ENCODE measurements around the gene KNDC1. TPM values are rescaled to one million over a fixed set of nuclear protein-coding genes. Genes with fewer than 3 reads are reported as not detected.

Gene KNDC1
- total and polyA plus RNA-seq, 2 of the 4 experiments (the other 2 are of a cell fraction): 0.18 to 1.1 TPM

GRCh38 chr10:133154411-133154810 is 5.6 kb upstream of the KNDC1 start:
- H2BK5ac ChIP-seq (ENCODE audit: low read depth, low read length, poor library complexity, severe bottlenecking): no peak overlapping the region
- H3K79me1 ChIP-seq (ENCODE audit: low read depth in 1 of 2, low read length in 2 of 2): no peaks in the 10 kb centered on the region
- no peak overlapping the region for H3K4me2 ChIP-seq (ENCODE audit: low read depth, low read length)
- no TSS peak for BruUV-seq (replicated peaks)
- no peaks in the 10 kb centered on the region for H3K36me3 ChIP-seq (ENCODE audit: control insufficient read depth, insufficient read depth, low read length)
- no peak overlapping the region for H2BK20ac ChIP-seq (ENCODE audit: low read depth, low read length)
- TF ChIP-seq MXI1 (IDR thresholded peaks at IDR 0.05; ENCODE audit: borderline replicate concordance, low read depth, low read length) (no peak), CTCF (conservative IDR thresholded peaks at IDR 0.05; ENCODE audit: low read depth, low read length) (no peak), RAD21 (IDR thresholded peaks at IDR 0.05; ENCODE audit: low read length) (no peak), MAFK (IDR thresholded peaks at IDR 0.05; ENCODE audit: low read depth, low read length) (no peak), FOS (IDR thresholded peaks at IDR 0.05; ENCODE audit: low read depth, low read length) (no peak), NFE2L2 (IDR thresholded peaks at IDR 0.05; ENCODE audit: low read depth, low read length) (no peak), MAZ (IDR thresholded peaks at IDR 0.05; ENCODE audit: borderline replicate concordance, low read depth, low read length) (no peak), ELK1 (IDR thresholded peaks at IDR 0.05; ENCODE audit: borderline replicate concordance, low read depth, low read length) (no peak), CEBPB (IDR thresholded peaks at IDR 0.05; ENCODE audit: low read depth, low read length) (no peak), SMC3 (IDR thresholded peaks at IDR 0.05; ENCODE audit: low read depth, low read length) (no peak), USF2 (IDR thresholded peaks at IDR 0.05; ENCODE audit: low read depth, low read length) (no peak)
- no peak overlapping the region for H3K14ac ChIP-seq (replicated peaks; ENCODE audit: low read depth, low read length)
- no peak overlapping the region for H2BK120ac ChIP-seq (ENCODE audit: low read depth, low read length)
- no peak overlapping the region for H3K23ac ChIP-seq (ENCODE audit: low read depth, low read length)
- no peak for ATAC-seq (ENCODE audit: low read depth)
- peaks cover 9% of the 10 kb centered on the region for H3K27me3 ChIP-seq (ENCODE audit: control insufficient read depth, insufficient read depth, low read length)
- no peak overlapping the region for H3K27ac ChIP-seq (ENCODE audit: insufficient read depth, low read length)
- ChIA-PET CTCF (no interaction called here), POLR2A (ENCODE audit: unreplicated experiment) (no interaction called here)
- no CpG with 5 or more reads among the region's 4 CpGs for WGBS, 2 experiments (ENCODE audit: extremely low coverage in 2 of 2, insufficient read length in 1 of 2)
- H2AFZ ChIP-seq (replicated peaks; ENCODE audit: low read length, poor library complexity): no peak overlapping the region
- H4K20me1 ChIP-seq (ENCODE audit: insufficient read depth, low read length): no peaks in the 10 kb centered on the region
- no peaks in the 10 kb centered on the region for H3K9me1 ChIP-seq (ENCODE audit: insufficient read depth, low read length)
- dilution Hi-C loops (cut with HindIII; ENCODE audit: low sequenced_read_pairs, unreplicated experiment): no loop called here
- no peak overlapping the region for H3K9ac ChIP-seq (ENCODE audit: low read depth, low read length)
- no peak overlapping the region for H4K5ac ChIP-seq (ENCODE audit: low read depth, low read length)
- H2BK15ac ChIP-seq (ENCODE audit: low read depth, low read length): no peak overlapping the region
- no peak overlapping the region for H3K4ac ChIP-seq (ENCODE audit: low read depth, low read length)
- intact Hi-C loops (cut with micrococcal nuclease): no loop called here
- no peak overlapping the region for H3K56ac ChIP-seq (ENCODE audit: extremely low read depth, insufficient read depth, low read length)
- H3K4me1 ChIP-seq (ENCODE audit: control insufficient read depth, insufficient read depth, low read length): peaks cover 13% of the 10 kb centered on the region
- DNase-seq: no peak
- H2AK5ac ChIP-seq (ENCODE audit: low read depth, low read length): no peak overlapping the region
- H3K9me3 ChIP-seq (ENCODE audit: control insufficient read depth, insufficient read depth, low read length): no peaks in the 10 kb centered on the region; the same call in 1 of the 2 replicates
- no peak overlapping the region for H3K4me3 ChIP-seq (ENCODE audit: insufficient read depth, low read depth, low read length)
- in situ Hi-C loops (cut with MboI; ENCODE audit: low sequenced_read_pairs): no loop called here
- no peak overlapping the region for H4K91ac ChIP-seq (ENCODE audit: insufficient read depth, low read depth, low read length)
- no peak overlapping the region for H4K8ac ChIP-seq (ENCODE audit: low read depth in 2 of 2, low read length in 2 of 2)
- no peak overlapping the region for H2AK9ac ChIP-seq (replicated peaks; ENCODE audit: low read depth, low read length, poor library complexity)
- no peak overlapping the region for H3K18ac ChIP-seq (ENCODE audit: low read depth, low read length)
